Liver (tissue), 9 donors: Measurements from ENCODE around the gene SLC35B4. TPM values are rescaled to one million over a fixed set of nuclear protein-coding genes. Genes with fewer than 3 reads are reported as not detected.

Experiments
- DNase-seq: peaks from one replicate; pipeline ENCODE4 v3.0.0-alpha.2; 2017; ENCODE audit warnings: low spot score
- H3K27ac ChIP-seq, 2 donors: one replicate each; pipeline ENCODE4 v1.7.0; 2013; ENCODE audit warnings: inconsistent platforms in 2 of 2, low read length in 2 of 2, control low read depth in 1 of 2, low read depth in 1 of 2, mild to moderate bottlenecking in 1 of 2
- H3K27me3 ChIP-seq, 4 donors: one replicate each; pipeline versions ENCODE4 v1.6.1 to v1.7.0; 2013; ENCODE audit warnings: low read length in 3 of 4, inconsistent platforms in 1 of 4, mild to moderate bottlenecking in 1 of 4, moderate library complexity in 1 of 4; ENCODE audit not compliant: control insufficient read depth in 4 of 4, insufficient read depth in 4 of 4
- H3K36me3 ChIP-seq, 4 donors: one replicate each; pipeline versions ENCODE4 v1.6.1 to v1.7.0; 2013; ENCODE audit warnings: low read length in 3 of 4, mild to moderate bottlenecking in 3 of 4, low read depth in 1 of 4, moderate library complexity in 1 of 4; ENCODE audit not compliant: control insufficient read depth in 4 of 4, insufficient read depth in 3 of 4
- H3K4me1 ChIP-seq, 4 donors: one replicate each; pipeline versions ENCODE4 v1.6.1 to v1.7.0; 2013; ENCODE audit warnings: low read length in 3 of 4, mild to moderate bottlenecking in 3 of 4, moderate library complexity in 1 of 4; ENCODE audit not compliant: control insufficient read depth in 4 of 4, insufficient read depth in 4 of 4
- H3K4me3 ChIP-seq, 3 donors: one replicate each; pipeline versions ENCODE4 v1.6.1 to v1.7.0; 2013; ENCODE audit warnings: low read length in 3 of 3, control low read depth in 1 of 3, low read depth in 1 of 3, mild to moderate bottlenecking in 1 of 3
- H3K9ac ChIP-seq, 2 donors: one replicate each; pipeline ENCODE4 v1.7.0; 2013; ENCODE audit warnings: low read length in 2 of 2, mild to moderate bottlenecking in 2 of 2, moderate library complexity in 2 of 2, control low read depth in 1 of 2, low read depth in 1 of 2
- H3K9me3 ChIP-seq, 4 donors: one replicate each; pipeline versions ENCODE4 v1.6.1 to v1.7.0; 2013; ENCODE audit warnings: low read length in 3 of 4; ENCODE audit not compliant: control insufficient read depth in 4 of 4
- EGR1 ChIP-seq, 2 donors: IDR thresholded peaks; 2 replicates each; pipeline ENCODE4 v1.6.1; 2016 to 2018; ENCODE audit warnings: antibody characterized with exemption in 2 of 2, low read depth in 2 of 2
- FOXA2 ChIP-seq: IDR thresholded peaks from 2 replicates; pipeline ENCODE4 v1.6.1; 2016; ENCODE audit warnings: antibody characterized with exemption
- GABPA ChIP-seq, 2 donors: IDR thresholded peaks in 1 of 2; conservative IDR thresholded peaks in 1 of 2; 2 replicates each; pipeline ENCODE4 v1.6.1; 2016; ENCODE audit warnings: antibody characterized with exemption in 2 of 2, mild to moderate bottlenecking in 1 of 2, moderate library complexity in 1 of 2
- HNF4A ChIP-seq, 2 donors: conservative IDR thresholded peaks; 2 replicates each; pipeline ENCODE4 v1.6.1; 2016; ENCODE audit warnings: antibody characterized with exemption in 2 of 2, mild to moderate bottlenecking in 2 of 2
- HNF4G ChIP-seq: IDR thresholded peaks from 2 replicates; pipeline ENCODE4 v1.6.1; 2016; ENCODE audit warnings: antibody characterized with exemption
- JUND ChIP-seq, 2 donors: IDR thresholded peaks; 2 replicates each; pipeline ENCODE4 v1.6.1; 2016; ENCODE audit warnings: antibody characterized with exemption in 2 of 2
- NR2F2 ChIP-seq: IDR thresholded peaks from 2 replicates; pipeline ENCODE4 v1.6.1; 2016; ENCODE audit warnings: antibody characterized with exemption
- RXRA ChIP-seq, 2 donors: IDR thresholded peaks; 2 replicates each; pipeline ENCODE4 v1.6.1; 2017 to 2018; ENCODE audit warnings: antibody characterized with exemption in 2 of 2, mild to moderate bottlenecking in 1 of 2
- SP1 ChIP-seq: IDR thresholded peaks from 2 replicates; pipeline ENCODE4 v1.6.1; 2018; ENCODE audit warnings: antibody characterized with exemption, mild to moderate bottlenecking
- YY1 ChIP-seq: IDR thresholded peaks from 2 replicates; pipeline ENCODE4 v1.6.1; 2016; ENCODE audit warnings: antibody characterized with exemption, mild to moderate bottlenecking
- WGBS: extraction: QIAGEN DNeasy Blood & Tissue Kit; methylation state at CpG from one replicate; pipeline ENCODE4 v1.1.7; 2013; 5-methylcytosine and 5-hydroxymethylcytosine counted together
- polyA plus RNA-seq, 2 donors: library from polyadenylated mRNA; stranded (reverse) in 1 of 2; unstranded in 1 of 2; fragments of 200-250 nt in 1 of 2; fragments of >200 nt in 1 of 2; fragmentation: Nextera tagmentation in 1 of 2; extraction: Ambion mirVana in 1 of 2; gene quantifications; one replicate each; pipeline versions ENCODE4 v1.2.1 to v1.2.3, GENCODE V29; 2013 to 2015
- total RNA-seq, 2 donors: library from RNA; depleted of rRNA; stranded (reverse); fragments of >200 nt; gene quantifications; one replicate each; pipeline ENCODE4 v1.2.3, GENCODE V29; 2014
- TF ChIP-seq, protein P1 (sequence below): IDR thresholded peaks from 2 replicates; pipeline ENCODE4 v1.6.1; 2016; ENCODE audit warnings: antibody characterized with exemption
- TF ChIP-seq, protein P2 (sequence below): IDR thresholded peaks from 2 replicates; pipeline ENCODE4 v1.6.1; 2016; ENCODE audit warnings: antibody characterized with exemption
- TF ChIP-seq, protein P3 (sequence below): IDR thresholded peaks from 2 replicates; pipeline ENCODE4 v1.6.1; 2016; ENCODE audit warnings: antibody characterized with exemption
- TF ChIP-seq, protein P4 (sequence below): IDR thresholded peaks from 2 replicates; pipeline ENCODE4 v1.6.1; 2016; ENCODE audit warnings: antibody characterized with exemption, mild to moderate bottlenecking
- donor health status: healthy.
- donor health status: healthy.
- donor health status: healthy.
- donor health status: healthy.
- donor health status: healthy.

Gene SLC35B4
- total and polyA plus RNA-seq, 4 donors: 5.7 to 17.7 (median 8.9) TPM

DNA sequence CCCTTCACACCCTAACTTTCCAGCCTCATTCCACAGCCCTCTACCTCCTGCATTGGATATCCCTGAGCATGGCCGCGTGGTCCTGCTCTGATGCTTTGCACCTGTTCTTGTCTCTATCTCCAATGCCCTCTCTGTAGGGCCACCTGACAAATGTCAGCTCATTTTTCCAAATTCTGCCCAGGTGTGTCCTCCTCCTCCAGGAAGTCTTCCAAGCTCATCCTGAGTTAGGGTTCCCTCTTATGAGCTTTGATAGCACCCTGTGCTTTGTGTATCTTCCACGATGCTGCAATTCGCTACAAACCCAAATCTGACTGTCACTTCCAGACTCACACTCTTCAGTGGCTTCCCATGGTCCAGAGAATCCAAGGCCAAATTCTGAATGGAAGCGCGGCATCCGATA lies 14.7 kb upstream of the SLC35B4 start:
- no peaks in the 10 kb centered on the region for H3K27me3 ChIP-seq
- WGBS: 97% methylated on average over 7 of the region's 7 CpGs
- H3K4me1 ChIP-seq: peaks cover 3 to 8% (median 5%) of the 10 kb centered on the region in 4 donors
- no peak for TF ChIP-seq RXRA (IDR thresholded peaks at IDR 0.05)
- TF ChIP-seq SP1: no peak
- TF ChIP-seq, protein P1, sequence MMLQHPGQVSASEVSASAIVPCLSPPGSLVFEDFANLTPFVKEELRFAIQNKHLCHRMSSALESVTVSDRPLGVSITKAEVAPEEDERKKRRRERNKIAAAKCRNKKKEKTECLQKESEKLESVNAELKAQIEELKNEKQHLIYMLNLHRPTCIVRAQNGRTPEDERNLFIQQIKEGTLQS: no peak
- TF ChIP-seq JUND (IDR thresholded peaks at IDR 0.05): no peak
- no peak for TF ChIP-seq HNF4G
- TF ChIP-seq, protein P2, sequence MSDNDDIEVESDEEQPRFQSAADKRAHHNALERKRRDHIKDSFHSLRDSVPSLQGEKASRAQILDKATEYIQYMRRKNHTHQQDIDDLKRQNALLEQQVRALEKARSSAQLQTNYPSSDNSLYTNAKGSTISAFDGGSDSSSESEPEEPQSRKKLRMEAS: no peak
- TF ChIP-seq, protein P3, sequence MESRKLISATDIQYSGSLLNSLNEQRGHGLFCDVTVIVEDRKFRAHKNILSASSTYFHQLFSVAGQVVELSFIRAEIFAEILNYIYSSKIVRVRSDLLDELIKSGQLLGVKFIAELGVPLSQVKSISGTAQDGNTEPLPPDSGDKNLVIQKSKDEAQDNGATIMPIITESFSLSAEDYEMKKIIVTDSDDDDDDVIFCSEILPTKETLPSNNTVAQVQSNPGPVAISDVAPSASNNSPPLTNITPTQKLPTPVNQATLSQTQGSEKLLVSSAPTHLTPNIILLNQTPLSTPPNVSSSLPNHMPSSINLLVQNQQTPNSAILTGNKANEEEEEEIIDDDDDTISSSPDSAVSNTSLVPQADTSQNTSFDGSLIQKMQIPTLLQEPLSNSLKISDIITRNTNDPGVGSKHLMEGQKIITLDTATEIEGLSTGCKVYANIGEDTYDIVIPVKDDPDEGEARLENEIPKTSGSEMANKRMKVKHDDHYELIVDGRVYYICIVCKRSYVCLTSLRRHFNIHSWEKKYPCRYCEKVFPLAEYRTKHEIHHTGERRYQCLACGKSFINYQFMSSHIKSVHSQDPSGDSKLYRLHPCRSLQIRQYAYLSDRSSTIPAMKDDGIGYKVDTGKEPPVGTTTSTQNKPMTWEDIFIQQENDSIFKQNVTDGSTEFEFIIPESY: no peak
- TF ChIP-seq GABPA (IDR thresholded peaks at IDR 0.05 in 1 of 2, conservative IDR thresholded peaks at IDR 0.05 in 1 of 2): no peak
- TF ChIP-seq NR2F2: no peak
- TF ChIP-seq YY1: no peak
- TF ChIP-seq, protein P4, sequence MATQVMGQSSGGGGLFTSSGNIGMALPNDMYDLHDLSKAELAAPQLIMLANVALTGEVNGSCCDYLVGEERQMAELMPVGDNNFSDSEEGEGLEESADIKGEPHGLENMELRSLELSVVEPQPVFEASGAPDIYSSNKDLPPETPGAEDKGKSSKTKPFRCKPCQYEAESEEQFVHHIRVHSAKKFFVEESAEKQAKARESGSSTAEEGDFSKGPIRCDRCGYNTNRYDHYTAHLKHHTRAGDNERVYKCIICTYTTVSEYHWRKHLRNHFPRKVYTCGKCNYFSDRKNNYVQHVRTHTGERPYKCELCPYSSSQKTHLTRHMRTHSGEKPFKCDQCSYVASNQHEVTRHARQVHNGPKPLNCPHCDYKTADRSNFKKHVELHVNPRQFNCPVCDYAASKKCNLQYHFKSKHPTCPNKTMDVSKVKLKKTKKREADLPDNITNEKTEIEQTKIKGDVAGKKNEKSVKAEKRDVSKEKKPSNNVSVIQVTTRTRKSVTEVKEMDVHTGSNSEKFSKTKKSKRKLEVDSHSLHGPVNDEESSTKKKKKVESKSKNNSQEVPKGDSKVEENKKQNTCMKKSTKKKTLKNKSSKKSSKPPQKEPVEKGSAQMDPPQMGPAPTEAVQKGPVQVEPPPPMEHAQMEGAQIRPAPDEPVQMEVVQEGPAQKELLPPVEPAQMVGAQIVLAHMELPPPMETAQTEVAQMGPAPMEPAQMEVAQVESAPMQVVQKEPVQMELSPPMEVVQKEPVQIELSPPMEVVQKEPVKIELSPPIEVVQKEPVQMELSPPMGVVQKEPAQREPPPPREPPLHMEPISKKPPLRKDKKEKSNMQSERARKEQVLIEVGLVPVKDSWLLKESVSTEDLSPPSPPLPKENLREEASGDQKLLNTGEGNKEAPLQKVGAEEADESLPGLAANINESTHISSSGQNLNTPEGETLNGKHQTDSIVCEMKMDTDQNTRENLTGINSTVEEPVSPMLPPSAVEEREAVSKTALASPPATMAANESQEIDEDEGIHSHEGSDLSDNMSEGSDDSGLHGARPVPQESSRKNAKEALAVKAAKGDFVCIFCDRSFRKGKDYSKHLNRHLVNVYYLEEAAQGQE: no peak
- TF ChIP-seq FOXA2: no peak
- no peak for TF ChIP-seq HNF4A (conservative IDR thresholded peaks at IDR 0.05)
- no peaks in the 10 kb centered on the region for H3K36me3 ChIP-seq
- no peak for DNase-seq
- H3K9ac ChIP-seq: no peak overlapping the region
- H3K27ac ChIP-seq: no peak overlapping the region
- H3K9me3 ChIP-seq: no peaks in the 10 kb centered on the region
- H3K4me3 ChIP-seq: no peak overlapping the region

DNA sequence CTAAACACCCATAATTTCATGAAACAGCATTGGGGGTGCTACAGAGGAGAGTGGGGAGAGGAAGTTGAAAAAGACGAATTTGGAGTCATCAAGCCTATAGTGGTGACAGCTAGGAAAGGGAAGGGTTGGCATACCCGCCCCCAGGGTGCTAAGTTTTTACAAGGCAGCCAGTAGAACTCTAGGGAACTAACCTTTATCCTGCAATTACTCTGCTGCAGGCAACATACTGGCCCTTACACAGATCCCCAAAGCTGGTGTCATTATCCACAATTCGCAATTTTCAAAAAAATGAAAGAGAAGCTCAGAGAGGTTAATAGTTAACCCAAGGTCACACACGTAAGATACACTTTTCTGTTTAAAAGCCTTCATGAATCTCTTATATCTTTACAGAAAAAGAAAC lies 14.2 kb upstream of the SLC35B4 start:
- H3K9me3 ChIP-seq: no peaks in the 10 kb centered on the region
- no peak for DNase-seq
- H3K4me1 ChIP-seq: peaks cover 3 to 8% (median 5%) of the 10 kb centered on the region in 4 donors
- WGBS: 49% methylated on average over 4 of the region's 4 CpGs
- H3K9ac ChIP-seq: no peak overlapping the region
- no peak for TF ChIP-seq EGR1 (IDR thresholded peaks at IDR 0.05; ENCODE audit: low read depth in 2 of 2)
- no peak for TF ChIP-seq HNF4A (conservative IDR thresholded peaks at IDR 0.05)
- TF ChIP-seq RXRA (IDR thresholded peaks at IDR 0.05): peak in 1 of 2 donors; percentile 11
- TF ChIP-seq YY1: no peak
- H3K27ac ChIP-seq: no peak overlapping the region
- no peaks in the 10 kb centered on the region for H3K36me3 ChIP-seq
- no peak overlapping the region for H3K4me3 ChIP-seq
- no peaks in the 10 kb centered on the region for H3K27me3 ChIP-seq
